H9 (cell line): Measurements from ENCODE around the gene TCFL5. TPM values are rescaled to one million over a fixed set of nuclear protein-coding genes. Genes with fewer than 3 reads are reported as not detected.

Experiments used
- DNase-seq: peaks from one replicate; pipeline ENCODE4 v3.0.0-alpha.2; 2017
- H2AFZ ChIP-seq: one replicate; pipeline ENCODE4 v1.6.1; 2013; ENCODE audit warnings: mild to moderate bottlenecking, low read length, control low read depth, moderate library complexity
- H2AK5ac ChIP-seq: 2 replicates; pipeline ENCODE4 v1.6.1; 2013; ENCODE audit warnings: low read length, control low read depth, mixed read lengths; ENCODE audit not compliant: insufficient read length
- H2BK120ac ChIP-seq: one replicate; pipeline ENCODE4 v1.6.1; 2013; ENCODE audit warnings: low read depth, mild to moderate bottlenecking, low read length, control low read depth, inconsistent platforms; ENCODE audit not compliant: poor library complexity, severe bottlenecking
- H2BK12ac ChIP-seq: 2 replicates; pipeline ENCODE4 v1.6.1; 2013; ENCODE audit warnings: low read length, control low read depth, mixed read lengths, low read depth; ENCODE audit not compliant: insufficient read length
- H2BK15ac ChIP-seq: 2 replicates; pipeline ENCODE4 v1.6.1; 2013; ENCODE audit warnings: low read depth, low read length, control low read depth
- H2BK20ac ChIP-seq: one replicate; pipeline ENCODE4 v1.6.1; 2013; ENCODE audit warnings: low read depth, mild to moderate bottlenecking, low read length, control low read depth, inconsistent platforms; ENCODE audit not compliant: poor library complexity, severe bottlenecking
- H2BK5ac ChIP-seq: 2 replicates; pipeline ENCODE4 v1.6.1; 2013; ENCODE audit warnings: low read length, control low read depth, mixed read lengths; ENCODE audit not compliant: insufficient read length
- H3K14ac ChIP-seq: 2 replicates; pipeline ENCODE4 v1.6.1; 2013; ENCODE audit warnings: low read length, control low read depth; ENCODE audit not compliant: insufficient read depth
- H3K18ac ChIP-seq: 2 replicates; pipeline ENCODE4 v1.6.1; 2013; ENCODE audit warnings: low read depth, mild to moderate bottlenecking, mixed read lengths, low read length, control low read depth; ENCODE audit not compliant: insufficient read length
- H3K23ac ChIP-seq: 2 replicates; pipeline ENCODE4 v1.6.1; 2013; ENCODE audit warnings: low read length, control low read depth, mixed read lengths, low read depth; ENCODE audit not compliant: insufficient read length
- H3K23me2 ChIP-seq: 2 replicates; pipeline ENCODE4 v1.6.1; 2013; ENCODE audit warnings: low read depth, mild to moderate bottlenecking, mixed read lengths, low read length, control low read depth; ENCODE audit not compliant: insufficient read length, poor library complexity, severe bottlenecking
- H3K27ac ChIP-seq: 2 replicates; pipeline ENCODE4 v1.5.1; 2013; ENCODE audit warnings: low read length, control low read depth, mixed read lengths, low read depth; ENCODE audit not compliant: insufficient read length
- H3K27me3 ChIP-seq: 2 replicates; pipeline ENCODE4 v1.6.1; 2013; ENCODE audit warnings: low read length, control low read depth, inconsistent platforms; ENCODE audit not compliant: insufficient read depth
- H3K4ac ChIP-seq: 2 replicates; pipeline ENCODE4 v1.6.1; 2013; ENCODE audit warnings: low read depth, mild to moderate bottlenecking, control low read depth, inconsistent platforms, low read length, moderate library complexity
- H3K4me1 ChIP-seq: 2 replicates; pipeline ENCODE4 v1.6.1; 2013; ENCODE audit warnings: low read length, control low read depth, inconsistent platforms; ENCODE audit not compliant: insufficient read depth
- H3K4me2 ChIP-seq: 2 replicates; pipeline ENCODE4 v1.6.1; 2013; ENCODE audit warnings: low read length, control low read depth, mixed read lengths; ENCODE audit not compliant: insufficient read length, insufficient read depth
- H3K56ac ChIP-seq: 2 replicates; pipeline ENCODE4 v1.6.1; 2013; ENCODE audit warnings: low read depth, mild to moderate bottlenecking, mixed read lengths, low read length, control low read depth; ENCODE audit not compliant: insufficient read length
- H3K79me1 ChIP-seq: 2 replicates; pipeline ENCODE4 v1.6.1; 2013; ENCODE audit warnings: low read depth, mild to moderate bottlenecking, moderate library complexity, low read length, control low read depth, inconsistent platforms; ENCODE audit not compliant: insufficient read depth, poor library complexity, severe bottlenecking
- H3K79me2 ChIP-seq: 2 replicates; pipeline ENCODE4 v1.6.1; 2013; ENCODE audit warnings: low read length, control low read depth, inconsistent platforms; ENCODE audit not compliant: insufficient read depth
- H3K9ac ChIP-seq: 2 replicates; pipeline ENCODE4 v1.6.1; 2013; ENCODE audit warnings: low read length, control low read depth, mixed read lengths; ENCODE audit not compliant: insufficient read length; ENCODE audit errors: extremely low read depth
- H3K9me3 ChIP-seq: one replicate; pipeline ENCODE4 v1.6.1; 2013; ENCODE audit warnings: low read depth, low read length, inconsistent platforms; ENCODE audit not compliant: control insufficient read depth
- H3T11ph ChIP-seq: one replicate; pipeline ENCODE4 v1.6.1; 2013; ENCODE audit warnings: mild to moderate bottlenecking, low read length, control low read depth, inconsistent platforms
- H4K20me1 ChIP-seq: one replicate; pipeline ENCODE4 v1.6.1; 2013; ENCODE audit not compliant: control insufficient read depth, insufficient read length, insufficient read depth
- H4K5ac ChIP-seq: 2 replicates; pipeline ENCODE4 v1.6.1; 2013; ENCODE audit warnings: low read depth, mild to moderate bottlenecking, mixed read lengths, low read length, control low read depth; ENCODE audit not compliant: insufficient read length
- H4K8ac ChIP-seq: replicated peaks from 2 replicates; pipeline ENCODE4 v1.6.1; 2013; ENCODE audit warnings: low read length, control low read depth, mixed read lengths, low read depth; ENCODE audit not compliant: insufficient read length
- H4K91ac ChIP-seq: 2 replicates; pipeline ENCODE4 v1.6.1; 2013; ENCODE audit warnings: low read depth, mild to moderate bottlenecking, moderate library complexity, mixed read lengths, low read length, control low read depth; ENCODE audit not compliant: insufficient read length
- H3K27ac Mint-ChIP-seq, 3 experiments: 2 replicates in 2 of 3; 3 replicates in 1 of 3; pipeline ENCODE4 v1.8.0; 2020 to 2021; ENCODE audit warnings: mixed read lengths in 3 of 3, mild to moderate bottlenecking in 1 of 3, moderate library complexity in 1 of 3
- H3K27me3 Mint-ChIP-seq: 2 replicates; pipeline ENCODE4 v1.8.0; 2021; ENCODE audit warnings: low read depth, mild to moderate bottlenecking, moderate library complexity, mixed read lengths
- H3K36me3 Mint-ChIP-seq, 3 experiments: 2 replicates in 2 of 3; 3 replicates in 1 of 3; pipeline ENCODE4 v1.8.0; 2020 to 2021; ENCODE audit warnings: low read depth in 3 of 3, mixed read lengths in 3 of 3; ENCODE audit not compliant: insufficient read depth in 1 of 3
- H3K4me1 Mint-ChIP-seq, 2 experiments: 2 replicates each; pipeline ENCODE4 v1.8.0; 2020; ENCODE audit warnings: mixed read lengths in 2 of 2
- H3K4me3 Mint-ChIP-seq, 2 experiments: 2 replicates in 1 of 2; 3 replicates in 1 of 2; pipeline ENCODE4 v1.8.0; 2020 to 2021; ENCODE audit warnings: mild to moderate bottlenecking in 2 of 2, mixed read lengths in 2 of 2, moderate library complexity in 1 of 2
- H3K9me3 Mint-ChIP-seq, 2 experiments: 2 replicates in 1 of 2; 3 replicates in 1 of 2; pipeline ENCODE4 v1.8.0; 2020; ENCODE audit warnings: mild to moderate bottlenecking in 2 of 2, mixed read lengths in 2 of 2, moderate library complexity in 1 of 2
- WGBS: extraction: QIAGEN DNeasy Blood & Tissue Kit; methylation state at CpG from one replicate; pipeline ENCODE4 v1.1.7; 2013; ENCODE audit warnings: missing lambda C conversion rate, low lambda C conversion rate, mixed read lengths; ENCODE audit not compliant: insufficient read length; ENCODE audit errors: extremely low coverage; 5-methylcytosine and 5-hydroxymethylcytosine counted together
- total RNA-seq: library from RNA; stranded (reverse); gene quantifications from 2 replicates; pipeline ENCODE4 v1.2.1, GENCODE V29; 2021
- TF ChIP-seq, protein P1 (sequence below): fragments of 200-600 bp; sonication (generic); conservative IDR thresholded peaks from 3 replicates; pipeline ENCODE4 v1.8.0; 2021; ENCODE audit warnings: antibody characterized with exemption, mild to moderate bottlenecking

Gene TCFL5
- total RNA-seq, 1 experiment from 2014 or later = 16.4 TPM

DNA sequence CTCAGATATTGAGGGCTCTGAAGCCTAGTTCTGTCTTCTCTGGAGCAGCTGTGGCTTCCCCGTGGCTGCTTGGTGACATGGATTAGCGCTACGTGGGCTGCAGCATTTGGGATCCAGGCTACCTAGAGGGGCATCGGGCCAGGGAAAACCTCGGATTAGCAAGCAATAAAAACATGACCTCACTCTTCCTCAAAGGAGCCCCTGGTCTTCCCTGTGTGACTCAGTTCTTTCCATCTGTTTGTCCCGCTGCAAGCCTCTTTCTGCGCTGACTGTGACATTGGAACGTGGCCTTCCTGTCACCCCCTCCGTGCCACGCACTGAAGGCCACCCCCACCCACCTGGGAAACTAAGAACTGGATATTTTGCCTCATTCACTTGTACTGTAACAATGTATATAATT lies 61.7 kb downstream of the TCFL5 start:
- H2BK12ac ChIP-seq = no peak overlapping the region
- H3K9me3 Mint-ChIP-seq = no peaks in the 10 kb centered on the region
- H3K27me3 ChIP-seq = no peaks in the 10 kb centered on the region
- H3K4me2 ChIP-seq = no peak overlapping the region
- H3K9me3 ChIP-seq = no peaks in the 10 kb centered on the region
- no peak overlapping the region for H2BK20ac ChIP-seq
- no peak overlapping the region for H4K8ac ChIP-seq
- WGBS = no CpG with 5 or more reads among the region's 10 CpGs
- no peak overlapping the region for H3K27ac Mint-ChIP-seq
- H2BK5ac ChIP-seq = no peak overlapping the region
- peaks cover 30% of the 10 kb centered on the region for H3K27me3 Mint-ChIP-seq
- no peak overlapping the region for H2BK15ac ChIP-seq
- no peaks in the 10 kb centered on the region for H3K79me2 ChIP-seq
- no peak overlapping the region for H4K5ac ChIP-seq
- TF ChIP-seq, protein P1, sequence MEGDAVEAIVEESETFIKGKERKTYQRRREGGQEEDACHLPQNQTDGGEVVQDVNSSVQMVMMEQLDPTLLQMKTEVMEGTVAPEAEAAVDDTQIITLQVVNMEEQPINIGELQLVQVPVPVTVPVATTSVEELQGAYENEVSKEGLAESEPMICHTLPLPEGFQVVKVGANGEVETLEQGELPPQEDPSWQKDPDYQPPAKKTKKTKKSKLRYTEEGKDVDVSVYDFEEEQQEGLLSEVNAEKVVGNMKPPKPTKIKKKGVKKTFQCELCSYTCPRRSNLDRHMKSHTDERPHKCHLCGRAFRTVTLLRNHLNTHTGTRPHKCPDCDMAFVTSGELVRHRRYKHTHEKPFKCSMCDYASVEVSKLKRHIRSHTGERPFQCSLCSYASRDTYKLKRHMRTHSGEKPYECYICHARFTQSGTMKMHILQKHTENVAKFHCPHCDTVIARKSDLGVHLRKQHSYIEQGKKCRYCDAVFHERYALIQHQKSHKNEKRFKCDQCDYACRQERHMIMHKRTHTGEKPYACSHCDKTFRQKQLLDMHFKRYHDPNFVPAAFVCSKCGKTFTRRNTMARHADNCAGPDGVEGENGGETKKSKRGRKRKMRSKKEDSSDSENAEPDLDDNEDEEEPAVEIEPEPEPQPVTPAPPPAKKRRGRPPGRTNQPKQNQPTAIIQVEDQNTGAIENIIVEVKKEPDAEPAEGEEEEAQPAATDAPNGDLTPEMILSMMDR = no peak
- H3K18ac ChIP-seq = no peak overlapping the region
- H4K20me1 ChIP-seq = no peaks in the 10 kb centered on the region
- H3K23me2 ChIP-seq = peaks cover 4% of the 10 kb centered on the region
- no peak overlapping the region for H3T11ph ChIP-seq
- H3K4me1 Mint-ChIP-seq = peaks cover 11% of the 10 kb centered on the region in 2 experiments
- no peak overlapping the region for H3K14ac ChIP-seq
- no peak overlapping the region for H3K9ac ChIP-seq
- H2BK120ac ChIP-seq = no peak overlapping the region
- no peak overlapping the region for H3K23ac ChIP-seq
- H3K79me1 ChIP-seq = no peaks in the 10 kb centered on the region
- no peaks in the 10 kb centered on the region for H3K4me1 ChIP-seq
- peaks cover 13 to 38% (median 34%) of the 10 kb centered on the region in 3 experiments for H3K36me3 Mint-ChIP-seq
- no peak for DNase-seq
- H2AK5ac ChIP-seq = no peak overlapping the region
- no peak overlapping the region for H3K4me3 Mint-ChIP-seq
- H2AFZ ChIP-seq = no peak overlapping the region
- no peak overlapping the region for H3K27ac ChIP-seq
- no peak overlapping the region for H3K4ac ChIP-seq
- H3K56ac ChIP-seq = no peak overlapping the region
- H4K91ac ChIP-seq = no peak overlapping the region
